PFSK-1 (cell line): ENCODE data around the gene EXOSC5.

Source experiments
- FOXP2 ChIP-seq: optimal IDR thresholded peaks from 2 replicates; pipeline ENCODE3; 2011; ENCODE audit warnings: borderline replicate concordance, control low read depth, inconsistent platforms; ENCODE audit not compliant: insufficient read depth; ENCODE audit errors: extremely low read length, extremely low read depth
- POLR2AphosphoS5 ChIP-seq: IDR thresholded peaks from 2 replicates; pipeline ENCODE4 v1.6.1; 2012; ENCODE audit warnings: low read depth, mild to moderate bottlenecking, control low read depth, low read length, moderate library complexity
- SIN3A ChIP-seq: IDR thresholded peaks from 2 replicates; pipeline ENCODE4 v1.6.1; 2012; ENCODE audit warnings: mild to moderate bottlenecking, low read length, moderate library complexity, borderline replicate concordance; ENCODE audit not compliant: insufficient read depth
- TAF1 ChIP-seq: IDR thresholded peaks from 2 replicates; pipeline ENCODE4 v1.6.1; 2012; ENCODE audit warnings: low read length, control low read depth, borderline replicate concordance; ENCODE audit not compliant: insufficient read depth
- TF ChIP-seq, protein P1 (sequence below), 2 experiments: IDR thresholded peaks; 2 replicates each; pipeline versions ENCODE4 v1.6.1 to v1.8.0; 2011 to 2012; ENCODE audit warnings: low read depth in 2 of 2, low read length in 2 of 2, control low read depth in 1 of 2, inconsistent platforms in 1 of 2, mild to moderate bottlenecking in 1 of 2, moderate library complexity in 1 of 2; ENCODE audit not compliant: insufficient read depth in 1 of 2

The EXOSC5 gene

DNA sequence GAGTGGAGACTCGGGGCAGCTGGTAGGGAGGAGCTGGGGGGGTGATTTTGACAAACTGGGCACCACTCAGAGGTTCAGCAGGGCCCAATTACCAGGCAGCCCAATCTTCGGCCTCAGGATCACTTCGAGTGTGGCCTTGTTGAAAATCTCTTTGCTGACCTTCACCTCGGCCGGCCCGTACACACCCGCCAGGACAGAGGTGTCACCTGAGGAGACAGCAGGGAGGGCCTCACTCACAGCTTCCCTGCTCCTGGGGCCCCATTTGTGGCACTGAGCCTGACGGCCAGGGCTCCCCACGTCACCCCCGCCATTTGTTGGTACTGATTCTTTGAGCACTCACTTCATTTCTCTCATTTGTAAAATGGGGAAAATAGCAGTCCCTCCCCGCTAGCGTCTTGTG lies 4.4 kb downstream of the EXOSC5 start:
- no peak for TF ChIP-seq POLR2AphosphoS5
- TF ChIP-seq SIN3A, result no peak
- TF ChIP-seq, protein P1, sequence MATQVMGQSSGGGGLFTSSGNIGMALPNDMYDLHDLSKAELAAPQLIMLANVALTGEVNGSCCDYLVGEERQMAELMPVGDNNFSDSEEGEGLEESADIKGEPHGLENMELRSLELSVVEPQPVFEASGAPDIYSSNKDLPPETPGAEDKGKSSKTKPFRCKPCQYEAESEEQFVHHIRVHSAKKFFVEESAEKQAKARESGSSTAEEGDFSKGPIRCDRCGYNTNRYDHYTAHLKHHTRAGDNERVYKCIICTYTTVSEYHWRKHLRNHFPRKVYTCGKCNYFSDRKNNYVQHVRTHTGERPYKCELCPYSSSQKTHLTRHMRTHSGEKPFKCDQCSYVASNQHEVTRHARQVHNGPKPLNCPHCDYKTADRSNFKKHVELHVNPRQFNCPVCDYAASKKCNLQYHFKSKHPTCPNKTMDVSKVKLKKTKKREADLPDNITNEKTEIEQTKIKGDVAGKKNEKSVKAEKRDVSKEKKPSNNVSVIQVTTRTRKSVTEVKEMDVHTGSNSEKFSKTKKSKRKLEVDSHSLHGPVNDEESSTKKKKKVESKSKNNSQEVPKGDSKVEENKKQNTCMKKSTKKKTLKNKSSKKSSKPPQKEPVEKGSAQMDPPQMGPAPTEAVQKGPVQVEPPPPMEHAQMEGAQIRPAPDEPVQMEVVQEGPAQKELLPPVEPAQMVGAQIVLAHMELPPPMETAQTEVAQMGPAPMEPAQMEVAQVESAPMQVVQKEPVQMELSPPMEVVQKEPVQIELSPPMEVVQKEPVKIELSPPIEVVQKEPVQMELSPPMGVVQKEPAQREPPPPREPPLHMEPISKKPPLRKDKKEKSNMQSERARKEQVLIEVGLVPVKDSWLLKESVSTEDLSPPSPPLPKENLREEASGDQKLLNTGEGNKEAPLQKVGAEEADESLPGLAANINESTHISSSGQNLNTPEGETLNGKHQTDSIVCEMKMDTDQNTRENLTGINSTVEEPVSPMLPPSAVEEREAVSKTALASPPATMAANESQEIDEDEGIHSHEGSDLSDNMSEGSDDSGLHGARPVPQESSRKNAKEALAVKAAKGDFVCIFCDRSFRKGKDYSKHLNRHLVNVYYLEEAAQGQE (IDR thresholded peaks at IDR 0.05; ENCODE audit: insufficient read depth in 1 of 2, low read depth in 2 of 2, low read length in 2 of 2), result no peak
- TF ChIP-seq FOXP2, result no peak
- no peak for TF ChIP-seq TAF1

DNA sequence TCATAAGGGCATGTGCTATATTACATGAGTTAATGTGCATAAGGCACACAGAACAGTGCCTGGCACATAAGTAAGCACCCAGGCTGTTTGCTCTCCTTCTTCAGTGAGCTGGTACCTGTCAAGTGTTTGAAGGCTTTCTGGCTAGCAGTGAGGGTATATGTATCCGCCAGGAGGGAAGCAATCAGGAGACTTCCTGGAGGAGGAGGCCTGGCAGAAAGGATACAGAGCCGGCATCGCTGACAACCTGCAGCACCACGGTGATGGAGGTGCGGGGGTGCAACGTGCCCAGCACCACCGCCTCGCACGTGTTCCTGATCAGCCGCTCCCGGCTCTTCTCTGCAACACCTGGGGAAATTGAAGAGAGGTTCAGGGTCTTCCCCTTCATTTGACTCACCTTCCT lies 5.5 kb downstream of the EXOSC5 start:
- TF ChIP-seq SIN3A, result no peak
- no peak for TF ChIP-seq POLR2AphosphoS5
- no peak for TF ChIP-seq TAF1
- no peak for TF ChIP-seq FOXP2
- TF ChIP-seq, protein P1 (IDR thresholded peaks at IDR 0.05; ENCODE audit: insufficient read depth in 1 of 2, low read depth in 2 of 2, low read length in 2 of 2), result no peak

DNA sequence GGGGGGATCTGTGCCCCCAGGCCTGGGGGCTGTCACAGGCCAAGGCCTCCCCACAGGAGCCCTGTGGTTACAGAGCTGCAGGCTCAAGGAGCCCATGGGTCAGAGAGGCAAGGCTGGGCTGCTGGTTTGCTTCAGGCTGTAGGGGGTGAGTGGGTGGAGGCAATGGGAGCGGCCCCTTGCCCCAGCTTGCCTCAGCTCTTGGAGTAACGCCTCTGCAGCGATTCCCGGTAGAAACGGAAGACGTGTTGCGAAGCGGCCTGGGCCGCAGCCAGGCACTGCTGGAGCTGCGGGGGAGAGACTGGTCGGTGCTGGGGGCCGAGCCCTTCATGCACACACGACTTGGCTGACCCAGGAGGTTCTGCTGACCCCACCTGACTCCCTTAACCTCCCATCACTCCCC lies 10.7 kb downstream of the EXOSC5 start:
- peak; percentile 92 for TF ChIP-seq FOXP2
- TF ChIP-seq SIN3A, result no peak
- no peak for TF ChIP-seq TAF1
- TF ChIP-seq, protein P1 (IDR thresholded peaks at IDR 0.05; ENCODE audit: insufficient read depth in 1 of 2, low read depth in 2 of 2, low read length in 2 of 2), result no peak
- TF ChIP-seq POLR2AphosphoS5, result no peak

DNA sequence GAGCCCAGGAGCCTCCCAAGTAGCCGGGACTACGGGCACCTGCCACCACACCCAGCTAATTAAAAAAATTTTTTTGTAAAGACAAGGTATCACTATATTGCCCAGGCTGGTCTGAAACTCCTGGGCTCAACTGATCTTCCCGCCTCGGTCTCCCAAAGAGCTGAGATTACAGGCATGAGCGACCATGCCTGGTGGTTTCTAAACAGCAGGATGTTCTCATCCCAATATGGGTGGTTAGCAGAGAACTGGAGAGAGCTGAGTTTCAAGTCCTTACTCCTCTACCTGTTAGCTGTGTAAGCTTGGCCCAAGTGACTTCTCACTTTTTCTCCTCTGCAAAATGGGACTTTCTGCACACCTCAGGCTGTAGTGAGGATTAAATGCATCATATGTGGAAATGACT lies 12.8 kb downstream of the EXOSC5 start:
- TF ChIP-seq SIN3A (no peak), FOXP2 (no peak), POLR2AphosphoS5 (no peak)
- TF ChIP-seq, protein P1 (IDR thresholded peaks at IDR 0.05; ENCODE audit: insufficient read depth in 1 of 2, low read depth in 2 of 2, low read length in 2 of 2), result no peak
